Type B pancreatic cell (in vitro differentiated cells): ENCODE data around the gene CARD9. TPM values are rescaled to one million over a fixed set of nuclear protein-coding genes. Genes with fewer than 3 reads are reported as not detected.

Source experiments
- DNase-seq: peaks from one replicate; pipeline ENCODE4 v3.0.0; 2021; ENCODE audit warnings: mixed read lengths; ENCODE audit not compliant: unreplicated experiment; ENCODE audit errors: extremely low spot score
- H3K27ac Mint-ChIP-seq: 2 replicates; pipeline ENCODE4 v1.8.0; 2021; ENCODE audit warnings: mild to moderate bottlenecking, mixed read lengths
- H3K27me3 Mint-ChIP-seq: 2 replicates; pipeline ENCODE4 v1.8.0; 2021; ENCODE audit warnings: mixed read lengths
- H3K36me3 Mint-ChIP-seq: 2 replicates; pipeline ENCODE4 v1.8.0; 2021; ENCODE audit warnings: mixed read lengths
- H3K4me1 Mint-ChIP-seq: one replicate; pipeline ENCODE4 v1.8.0; 2021; ENCODE audit warnings: mixed read lengths; ENCODE audit not compliant: unreplicated experiment
- H3K4me3 Mint-ChIP-seq: 2 replicates; pipeline ENCODE4 v1.8.0; 2021; ENCODE audit warnings: mild to moderate bottlenecking, mixed read lengths
- H3K9me3 Mint-ChIP-seq: 2 replicates; pipeline ENCODE4 v1.8.0; 2021; ENCODE audit warnings: mixed read lengths
- total RNA-seq: library from RNA; stranded (reverse); gene quantifications from 2 replicates; pipeline ENCODE4 v1.2.1, GENCODE V29; 2021; ENCODE audit warnings: low replicate concordance
- TF ChIP-seq, protein P1 (sequence below): fragments of 200-600 bp; sonication (generic); conservative IDR thresholded peaks from 2 replicates; pipeline ENCODE4 v1.5.0; 2021; ENCODE audit warnings: antibody characterized with exemption, mild to moderate bottlenecking

Gene CARD9
- total RNA-seq, 1 donor from 2014 or later, result 2.6 TPM

DNA sequence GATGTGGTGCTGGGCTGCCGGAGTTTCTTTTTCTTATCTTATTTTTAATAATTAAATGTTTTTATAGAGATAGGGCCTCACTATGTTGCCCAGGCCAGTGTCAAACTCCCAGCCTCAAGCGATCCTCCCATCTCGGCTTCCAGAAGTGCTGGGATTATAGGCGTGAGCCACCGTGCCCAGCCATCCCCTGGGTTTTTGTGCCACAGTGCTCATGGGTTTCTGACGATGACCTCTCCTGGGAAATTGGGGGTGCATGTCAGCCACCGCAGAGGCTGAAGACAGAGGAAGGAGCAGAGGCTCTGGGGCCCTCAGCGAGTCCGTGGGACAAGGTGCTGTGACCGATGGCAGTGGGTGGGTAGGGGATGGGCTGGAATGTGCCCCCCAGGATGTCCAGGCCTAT, 31.7 kb downstream of the CARD9 start:
- peaks cover 4% of the 10 kb centered on the region for H3K36me3 Mint-ChIP-seq
- H3K4me1 Mint-ChIP-seq, result peaks cover 5% of the 10 kb centered on the region
- no peak overlapping the region for H3K27ac Mint-ChIP-seq
- TF ChIP-seq, protein P1, sequence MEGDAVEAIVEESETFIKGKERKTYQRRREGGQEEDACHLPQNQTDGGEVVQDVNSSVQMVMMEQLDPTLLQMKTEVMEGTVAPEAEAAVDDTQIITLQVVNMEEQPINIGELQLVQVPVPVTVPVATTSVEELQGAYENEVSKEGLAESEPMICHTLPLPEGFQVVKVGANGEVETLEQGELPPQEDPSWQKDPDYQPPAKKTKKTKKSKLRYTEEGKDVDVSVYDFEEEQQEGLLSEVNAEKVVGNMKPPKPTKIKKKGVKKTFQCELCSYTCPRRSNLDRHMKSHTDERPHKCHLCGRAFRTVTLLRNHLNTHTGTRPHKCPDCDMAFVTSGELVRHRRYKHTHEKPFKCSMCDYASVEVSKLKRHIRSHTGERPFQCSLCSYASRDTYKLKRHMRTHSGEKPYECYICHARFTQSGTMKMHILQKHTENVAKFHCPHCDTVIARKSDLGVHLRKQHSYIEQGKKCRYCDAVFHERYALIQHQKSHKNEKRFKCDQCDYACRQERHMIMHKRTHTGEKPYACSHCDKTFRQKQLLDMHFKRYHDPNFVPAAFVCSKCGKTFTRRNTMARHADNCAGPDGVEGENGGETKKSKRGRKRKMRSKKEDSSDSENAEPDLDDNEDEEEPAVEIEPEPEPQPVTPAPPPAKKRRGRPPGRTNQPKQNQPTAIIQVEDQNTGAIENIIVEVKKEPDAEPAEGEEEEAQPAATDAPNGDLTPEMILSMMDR, result no peak
- no peaks in the 10 kb centered on the region for H3K27me3 Mint-ChIP-seq
- H3K9me3 Mint-ChIP-seq, result no peaks in the 10 kb centered on the region
- no peak for DNase-seq
- no peak overlapping the region for H3K4me3 Mint-ChIP-seq

GRCh38 chr9:136341042-136341655, 32.3 kb downstream of the CARD9 start:
- TF ChIP-seq, protein P1, result no peak
- H3K4me3 Mint-ChIP-seq, result no peak overlapping the region
- no peaks in the 10 kb centered on the region for H3K9me3 Mint-ChIP-seq
- no peaks in the 10 kb centered on the region for H3K27me3 Mint-ChIP-seq
- peaks cover 5% of the 10 kb centered on the region for H3K4me1 Mint-ChIP-seq
- peaks cover 4% of the 10 kb centered on the region for H3K36me3 Mint-ChIP-seq
- H3K27ac Mint-ChIP-seq, result no peak overlapping the region
- DNase-seq, result no peak

- Mint-ChIP-seq H3K4me1 (peaks cover 5% of the 10 kb centered on the region), H3K9me3 (no peaks in the 10 kb centered on the region), H3K27ac (no peak overlapping the region), H3K27me3 (no peaks in the 10 kb centered on the region), H3K36me3 (peaks cover 4% of the 10 kb centered on the region), H3K4me3 (no peak overlapping the region)
- no peak for DNase-seq
- TF ChIP-seq, protein P1, result no peak
These were observed 33.0 kb downstream of the CARD9 start for GRCh38 chr9:136340356-136341041.

GRCh38 chr9:136339958-136340310, 33.5 kb downstream of the CARD9 start:
- Mint-ChIP-seq H3K4me3 (no peak overlapping the region), H3K9me3 (no peaks in the 10 kb centered on the region), H3K4me1 (peaks cover 5% of the 10 kb centered on the region), H3K27me3 (no peaks in the 10 kb centered on the region), H3K27ac (no peak overlapping the region), H3K36me3 (peaks cover 4% of the 10 kb centered on the region)
- TF ChIP-seq, protein P1, result no peak
- DNase-seq, result no peak

- H3K4me3 Mint-ChIP-seq, result peak overlapping the region; percentile 34
- no peaks in the 10 kb centered on the region for H3K27me3 Mint-ChIP-seq
- TF ChIP-seq, protein P1, result peak; percentile 94
- H3K9me3 Mint-ChIP-seq, result no peaks in the 10 kb centered on the region
- peaks cover 4% of the 10 kb centered on the region for H3K36me3 Mint-ChIP-seq
- H3K4me1 Mint-ChIP-seq, result peaks cover 5% of the 10 kb centered on the region
- DNase-seq, result no peak
- peak overlapping the region; percentile 68 for H3K27ac Mint-ChIP-seq
These were observed 34.1 kb downstream of the CARD9 start for GRCh38 chr9:136339173-136339957.
